ENCODE data around the gene EPS8L1.

- no peak for TF ChIP-seq POLR2A (IDR thresholded peaks at IDR 0.05)
- no peak for TF ChIP-seq CTCF (IDR thresholded peaks at IDR 0.05)
Measured at GRCh38 chr19:55053735-55054134, 21.9 kb upstream of the EPS8L1 start.

All from body of pancreas (tissue), 4 donors.